ENCODE data around the gene ZNF679.
"Not testable (repeated sequence)": the region's sequence is repeated elsewhere in the genome, so short reads cannot be mapped to it uniquely, and the experiment has no call there.

ZNF679 gene

DNA sequence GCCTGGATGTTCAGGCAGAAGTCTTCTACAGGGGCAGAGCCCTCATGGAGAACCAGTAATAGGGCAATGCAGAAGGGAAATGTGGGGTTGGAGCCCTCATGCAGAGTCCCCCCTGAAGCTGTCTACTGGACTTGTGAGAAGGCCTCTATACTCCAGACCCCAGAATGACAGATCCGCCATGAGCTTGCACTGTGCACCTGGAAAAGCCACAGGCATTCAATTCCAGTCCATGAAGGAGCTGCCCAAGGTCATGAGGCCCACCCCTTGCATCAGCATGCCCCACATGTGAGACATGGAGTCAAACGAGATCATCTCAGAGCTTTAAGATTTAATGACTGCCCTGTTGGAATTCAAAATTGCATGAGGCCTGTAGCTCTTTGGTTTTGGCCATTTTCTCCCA is 4.9 kb upstream of the ZNF679 start:
- Histone ChIP-seq H3K4me3 (replicated peaks; ENCODE audit: insufficient read depth, low read length) (no peak overlapping the region), H3K27ac (replicated peaks) (no peak overlapping the region), H3K27me3 (ENCODE audit: insufficient read depth, poor library complexity, severe bottlenecking) (no peaks in the 10 kb centered on the region)
- DNase-seq (ENCODE audit: low read depth in 1 of 2, low spot score in 1 of 2), result no peak
- TF ChIP-seq, protein P1, sequence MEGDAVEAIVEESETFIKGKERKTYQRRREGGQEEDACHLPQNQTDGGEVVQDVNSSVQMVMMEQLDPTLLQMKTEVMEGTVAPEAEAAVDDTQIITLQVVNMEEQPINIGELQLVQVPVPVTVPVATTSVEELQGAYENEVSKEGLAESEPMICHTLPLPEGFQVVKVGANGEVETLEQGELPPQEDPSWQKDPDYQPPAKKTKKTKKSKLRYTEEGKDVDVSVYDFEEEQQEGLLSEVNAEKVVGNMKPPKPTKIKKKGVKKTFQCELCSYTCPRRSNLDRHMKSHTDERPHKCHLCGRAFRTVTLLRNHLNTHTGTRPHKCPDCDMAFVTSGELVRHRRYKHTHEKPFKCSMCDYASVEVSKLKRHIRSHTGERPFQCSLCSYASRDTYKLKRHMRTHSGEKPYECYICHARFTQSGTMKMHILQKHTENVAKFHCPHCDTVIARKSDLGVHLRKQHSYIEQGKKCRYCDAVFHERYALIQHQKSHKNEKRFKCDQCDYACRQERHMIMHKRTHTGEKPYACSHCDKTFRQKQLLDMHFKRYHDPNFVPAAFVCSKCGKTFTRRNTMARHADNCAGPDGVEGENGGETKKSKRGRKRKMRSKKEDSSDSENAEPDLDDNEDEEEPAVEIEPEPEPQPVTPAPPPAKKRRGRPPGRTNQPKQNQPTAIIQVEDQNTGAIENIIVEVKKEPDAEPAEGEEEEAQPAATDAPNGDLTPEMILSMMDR (IDR thresholded peaks at IDR 0.05; ENCODE audit: insufficient read depth, low read length), result no peak
- TF ChIP-seq SPI1 (IDR thresholded peaks at IDR 0.05; ENCODE audit: borderline replicate concordance, low read depth), result no peak
- TF ChIP-seq GABPA (IDR thresholded peaks at IDR 0.05; ENCODE audit: low read depth), result no peak
- TF ChIP-seq, protein P2, sequence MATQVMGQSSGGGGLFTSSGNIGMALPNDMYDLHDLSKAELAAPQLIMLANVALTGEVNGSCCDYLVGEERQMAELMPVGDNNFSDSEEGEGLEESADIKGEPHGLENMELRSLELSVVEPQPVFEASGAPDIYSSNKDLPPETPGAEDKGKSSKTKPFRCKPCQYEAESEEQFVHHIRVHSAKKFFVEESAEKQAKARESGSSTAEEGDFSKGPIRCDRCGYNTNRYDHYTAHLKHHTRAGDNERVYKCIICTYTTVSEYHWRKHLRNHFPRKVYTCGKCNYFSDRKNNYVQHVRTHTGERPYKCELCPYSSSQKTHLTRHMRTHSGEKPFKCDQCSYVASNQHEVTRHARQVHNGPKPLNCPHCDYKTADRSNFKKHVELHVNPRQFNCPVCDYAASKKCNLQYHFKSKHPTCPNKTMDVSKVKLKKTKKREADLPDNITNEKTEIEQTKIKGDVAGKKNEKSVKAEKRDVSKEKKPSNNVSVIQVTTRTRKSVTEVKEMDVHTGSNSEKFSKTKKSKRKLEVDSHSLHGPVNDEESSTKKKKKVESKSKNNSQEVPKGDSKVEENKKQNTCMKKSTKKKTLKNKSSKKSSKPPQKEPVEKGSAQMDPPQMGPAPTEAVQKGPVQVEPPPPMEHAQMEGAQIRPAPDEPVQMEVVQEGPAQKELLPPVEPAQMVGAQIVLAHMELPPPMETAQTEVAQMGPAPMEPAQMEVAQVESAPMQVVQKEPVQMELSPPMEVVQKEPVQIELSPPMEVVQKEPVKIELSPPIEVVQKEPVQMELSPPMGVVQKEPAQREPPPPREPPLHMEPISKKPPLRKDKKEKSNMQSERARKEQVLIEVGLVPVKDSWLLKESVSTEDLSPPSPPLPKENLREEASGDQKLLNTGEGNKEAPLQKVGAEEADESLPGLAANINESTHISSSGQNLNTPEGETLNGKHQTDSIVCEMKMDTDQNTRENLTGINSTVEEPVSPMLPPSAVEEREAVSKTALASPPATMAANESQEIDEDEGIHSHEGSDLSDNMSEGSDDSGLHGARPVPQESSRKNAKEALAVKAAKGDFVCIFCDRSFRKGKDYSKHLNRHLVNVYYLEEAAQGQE (IDR thresholded peaks at IDR 0.05; ENCODE audit: insufficient replicate concordance, low read depth), result no peak

DNA sequence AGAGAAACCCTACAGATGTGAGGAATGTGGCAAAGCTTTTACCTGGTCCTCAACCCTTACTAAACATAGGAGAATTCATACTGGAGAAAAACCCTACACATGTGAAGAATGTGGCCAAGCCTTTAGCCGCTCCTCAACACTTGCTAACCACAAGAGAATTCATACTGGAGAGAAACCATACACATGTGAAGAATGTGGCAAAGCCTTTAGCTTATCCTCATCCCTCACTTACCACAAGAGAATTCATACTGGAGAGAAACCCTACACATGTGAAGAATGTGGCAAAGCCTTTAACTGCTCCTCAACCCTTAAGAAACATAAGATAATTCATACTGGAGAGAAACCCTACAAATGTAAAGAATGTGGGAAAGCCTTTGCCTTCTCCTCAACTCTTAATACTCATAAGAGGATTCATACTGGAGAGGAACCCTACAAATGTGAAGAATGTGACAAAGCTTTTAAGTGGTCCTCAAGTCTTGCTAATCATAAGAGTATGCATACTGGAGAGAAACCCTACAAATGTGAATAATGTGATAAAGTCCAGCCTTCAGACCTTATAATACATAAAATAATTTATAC is 38.2 kb downstream of the ZNF679 start:
- no peak overlapping the region for H3K4me3 ChIP-seq (replicated peaks; ENCODE audit: insufficient read depth, low read length)
- no peaks in the 10 kb centered on the region for H3K27me3 ChIP-seq (ENCODE audit: insufficient read depth, poor library complexity, severe bottlenecking)
- TF ChIP-seq SPI1 (IDR thresholded peaks at IDR 0.05; ENCODE audit: borderline replicate concordance, low read depth), result no peak
- TF ChIP-seq, protein P1 (IDR thresholded peaks at IDR 0.05; ENCODE audit: insufficient read depth, low read length), result no peak
- TF ChIP-seq GABPA (IDR thresholded peaks at IDR 0.05; ENCODE audit: low read depth), result no peak
- no peak for TF ChIP-seq POLR2AphosphoS5 (IDR thresholded peaks at IDR 0.05; ENCODE audit: low read depth)
- TF ChIP-seq, protein P2 (IDR thresholded peaks at IDR 0.05; ENCODE audit: insufficient replicate concordance, low read depth), result no peak
- DNase-seq (ENCODE audit: low read depth in 1 of 2, low spot score in 1 of 2), result no peak
- no peak overlapping the region for H3K27ac ChIP-seq (replicated peaks)

DNA sequence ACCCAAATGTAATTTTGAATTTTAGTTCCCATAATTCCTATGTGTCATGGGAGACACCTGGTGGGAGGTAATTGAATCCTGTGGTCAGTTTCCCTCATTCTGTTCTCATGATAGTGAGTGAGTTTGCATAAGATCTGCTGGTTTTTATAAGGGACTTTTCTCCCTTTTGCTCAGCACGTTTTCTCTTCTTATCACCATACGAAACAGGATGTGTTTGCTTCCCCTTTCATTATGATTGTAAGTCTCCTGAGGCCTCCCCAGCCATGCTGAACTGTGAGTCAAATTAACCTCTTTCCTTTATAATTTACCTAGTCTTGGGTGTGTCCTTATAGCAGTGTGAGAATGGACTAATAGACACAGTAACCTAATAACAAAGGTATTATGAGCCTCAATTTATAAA is 49.4 kb downstream of the ZNF679 start:
- H3K27ac ChIP-seq (replicated peaks), result no peak overlapping the region
- H3K27me3 ChIP-seq (ENCODE audit: insufficient read depth, poor library complexity, severe bottlenecking), result no peaks in the 10 kb centered on the region
- DNase-seq (ENCODE audit: low read depth in 1 of 2, low spot score in 1 of 2), result no peak
- TF ChIP-seq GABPA (IDR thresholded peaks at IDR 0.05; ENCODE audit: low read depth), result no peak
- H3K4me3 ChIP-seq (replicated peaks; ENCODE audit: insufficient read depth, low read length), result no peak overlapping the region

DNA sequence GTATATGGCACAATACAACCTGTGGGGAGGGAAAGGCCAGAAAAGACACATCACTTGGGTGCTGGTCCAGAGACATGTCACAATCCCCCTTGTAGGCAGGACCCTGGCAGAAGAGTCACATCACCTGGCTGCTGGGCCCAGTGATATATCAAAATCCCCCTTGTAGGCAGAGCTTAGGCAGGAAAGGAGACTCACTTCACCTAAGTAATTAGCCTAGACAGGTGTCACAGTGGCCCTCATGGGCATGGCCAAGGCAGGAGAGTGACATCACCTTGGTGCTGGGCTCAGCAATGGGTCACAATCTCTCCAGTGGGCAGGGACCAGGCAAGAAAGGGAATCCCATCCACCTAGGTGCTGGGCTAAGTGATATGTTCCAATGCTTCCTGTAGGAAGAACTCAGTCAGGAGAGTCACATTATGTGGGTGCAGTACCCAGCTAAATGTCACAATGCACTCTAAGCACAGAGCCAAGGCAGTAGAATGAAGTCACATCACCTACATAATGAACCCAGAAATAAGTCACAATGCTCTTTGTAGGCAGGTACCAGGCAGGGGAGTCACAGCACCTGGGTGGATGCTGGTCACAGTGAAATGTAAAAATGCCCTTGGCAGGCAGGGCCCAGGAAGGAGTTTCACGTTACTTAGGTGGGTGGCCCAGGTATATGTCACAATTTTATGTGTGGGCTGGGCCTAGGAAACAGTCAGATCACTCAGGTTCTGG is 66.6 kb downstream of the ZNF679 start:
- TF ChIP-seq, protein P2 (IDR thresholded peaks at IDR 0.05; ENCODE audit: insufficient replicate concordance, low read depth), result no peak
- TF ChIP-seq SPI1 (IDR thresholded peaks at IDR 0.05; ENCODE audit: borderline replicate concordance, low read depth), result no peak
- no peak for TF ChIP-seq GABPA (IDR thresholded peaks at IDR 0.05; ENCODE audit: low read depth)
- TF ChIP-seq, protein P1 (IDR thresholded peaks at IDR 0.05; ENCODE audit: insufficient read depth, low read length), result no peak
- no peak for TF ChIP-seq POLR2AphosphoS5 (IDR thresholded peaks at IDR 0.05; ENCODE audit: low read depth)
- H3K4me3 ChIP-seq (replicated peaks; ENCODE audit: insufficient read depth, low read length), result no peak overlapping the region
- no peak for DNase-seq (ENCODE audit: low read depth in 1 of 2, low spot score in 1 of 2)
- no peak overlapping the region for H3K27ac ChIP-seq (replicated peaks)
- no peaks in the 10 kb centered on the region for H3K27me3 ChIP-seq (ENCODE audit: insufficient read depth, poor library complexity, severe bottlenecking)

DNA sequence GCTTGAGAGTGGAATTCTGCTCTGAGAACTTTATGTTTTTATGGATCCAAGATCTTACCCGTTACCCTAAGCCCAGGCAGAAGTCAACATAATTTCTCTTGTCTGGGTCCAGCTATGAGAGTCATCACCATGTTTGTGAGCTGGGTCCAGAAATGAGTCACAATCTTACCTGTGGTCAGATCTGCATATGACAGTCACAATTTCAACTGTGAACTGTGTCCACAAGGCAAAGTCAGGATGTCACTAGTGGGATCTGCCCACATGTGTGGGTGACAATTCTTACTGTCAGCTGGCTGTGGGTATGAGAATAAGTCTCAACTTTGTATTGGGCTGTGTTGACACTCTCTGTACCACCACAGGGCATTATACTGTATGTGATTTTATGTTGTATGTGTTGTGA is 69.1 kb downstream of the ZNF679 start:
- H3K27ac ChIP-seq (replicated peaks); DNase-seq (ENCODE audit: low read depth in 1 of 2, low spot score in 1 of 2); H3K4me3 ChIP-seq (replicated peaks; ENCODE audit: insufficient read depth, low read length); H3K27me3 ChIP-seq (ENCODE audit: insufficient read depth, poor library complexity, severe bottlenecking): not testable (repeated sequence)
